C4-2B (cell line): ENCODE measurements around the gene PPP1R13L.

Experiments used
- ZFX ChIP-seq: fragments of 450-650 bp; IDR thresholded peaks from 2 replicates; pipeline ENCODE4 v1.6.1; 2017
- TF ChIP-seq, protein P1 (sequence below): fragments of 450-650 bp; conservative IDR thresholded peaks from 2 replicates; pipeline ENCODE4 v1.5.1; 2017; ENCODE audit warnings: mild to moderate bottlenecking

- TF ChIP-seq, protein P1, sequence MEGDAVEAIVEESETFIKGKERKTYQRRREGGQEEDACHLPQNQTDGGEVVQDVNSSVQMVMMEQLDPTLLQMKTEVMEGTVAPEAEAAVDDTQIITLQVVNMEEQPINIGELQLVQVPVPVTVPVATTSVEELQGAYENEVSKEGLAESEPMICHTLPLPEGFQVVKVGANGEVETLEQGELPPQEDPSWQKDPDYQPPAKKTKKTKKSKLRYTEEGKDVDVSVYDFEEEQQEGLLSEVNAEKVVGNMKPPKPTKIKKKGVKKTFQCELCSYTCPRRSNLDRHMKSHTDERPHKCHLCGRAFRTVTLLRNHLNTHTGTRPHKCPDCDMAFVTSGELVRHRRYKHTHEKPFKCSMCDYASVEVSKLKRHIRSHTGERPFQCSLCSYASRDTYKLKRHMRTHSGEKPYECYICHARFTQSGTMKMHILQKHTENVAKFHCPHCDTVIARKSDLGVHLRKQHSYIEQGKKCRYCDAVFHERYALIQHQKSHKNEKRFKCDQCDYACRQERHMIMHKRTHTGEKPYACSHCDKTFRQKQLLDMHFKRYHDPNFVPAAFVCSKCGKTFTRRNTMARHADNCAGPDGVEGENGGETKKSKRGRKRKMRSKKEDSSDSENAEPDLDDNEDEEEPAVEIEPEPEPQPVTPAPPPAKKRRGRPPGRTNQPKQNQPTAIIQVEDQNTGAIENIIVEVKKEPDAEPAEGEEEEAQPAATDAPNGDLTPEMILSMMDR: no peak
- TF ChIP-seq ZFX: no peak
Observed at GRCh38 chr19:45408830-45409556, 4.1 kb upstream of the PPP1R13L start.
